ENCODE results near the gene PAPPA2.

- TF ChIP-seq CTCF (IDR thresholded peaks at IDR 0.05) (no peak), EZH2 (IDR thresholded peaks at IDR 0.05; ENCODE audit: borderline replicate concordance, insufficient read depth, low read depth, low read length, poor library complexity, severe bottlenecking) (no peak)
Observed at GRCh38 chr1:176485083-176485482, 22.1 kb downstream of the PAPPA2 start.

All from B cell (primary cell).